Ovary (tissue), 10 donors: ENCODE data around the gene RPP38. TPM values are rescaled to one million over a fixed set of nuclear protein-coding genes. Genes with fewer than 3 reads are reported as not detected.

ENCODE experiments used
- DNase-seq, 5 donors: peaks; one replicate each; pipeline ENCODE4 v3.0.0-alpha.2; 2019 to 2020
- H3K27ac ChIP-seq, 2 donors: fragments of 200-600 bp; one replicate each; pipeline versions ENCODE4 v1.5.1 to v1.8.0; 2019 to 2022
- H3K27me3 ChIP-seq: fragments of 200-600 bp; one replicate; pipeline ENCODE4 v1.8.0; 2022
- H3K36me3 ChIP-seq: fragments of 200-600 bp; sonication (generic); one replicate; pipeline ENCODE4 v1.5.1; 2019
- H3K4me1 ChIP-seq: one replicate; pipeline ENCODE4 v1.8.1; 2013; ENCODE audit warnings: mild to moderate bottlenecking, moderate library complexity; ENCODE audit not compliant: insufficient read depth
- H3K4me3 ChIP-seq: fragments of 200-600 bp; sonication (generic); one replicate; pipeline ENCODE4 v1.5.1; 2017
- H3K9me3 ChIP-seq, 2 donors: fragments of 200-600 bp in 1 of 2; sonication (generic) in 1 of 2; one replicate each; pipeline versions ENCODE4 v1.5.1 to v1.8.1; 2013 to 2019; ENCODE audit warnings: mild to moderate bottlenecking in 1 of 2, moderate library complexity in 1 of 2
- CTCF ChIP-seq, 3 donors: fragments of 450-650 bp in 2 of 3; fragments of 200-600 bp in 1 of 3; IDR thresholded peaks; one replicate each; pipeline versions ENCODE4 v1.5.1 to v1.8.0; 2016 to 2022; ENCODE audit warnings: antibody characterized with exemption in 3 of 3, mild to moderate bottlenecking in 1 of 3
- EP300 ChIP-seq: sonication (generic); formaldehyde crosslinking; IDR thresholded peaks from one replicate; pipeline ENCODE4 v1.6.1; 2017; ENCODE audit warnings: antibody characterized with exemption
- POLR2A ChIP-seq: fragments of 450-650 bp; IDR thresholded peaks from one replicate; pipeline ENCODE4 v1.6.1; 2017; ENCODE audit warnings: antibody characterized with exemption, mild to moderate bottlenecking, moderate library complexity
- WGBS, 3 donors: extraction: QIAGEN DNeasy Blood & Tissue Kit in 1 of 3; methylation state at CpG; one replicate each; pipeline versions ENCODE4 v1.1.5 to v1.1.7; 2013 to 2017; 5-methylcytosine and 5-hydroxymethylcytosine counted together
- intact Hi-C, 4 donors: fragments of 100-400 bp; cut with DNase I; formaldehyde crosslinking; loops; one replicate each; pipeline versions ENCODE4 v1.11.0 to v1.15.1; 2022 to 2023
- long read RNA-seq, 3 donors: library from polyadenylated mRNA in 2 of 3; unstranded in 2 of 3; transcript quantifications; one replicate each; pipeline ENCODE4 v2.0.0 and lab custom pipeline, GENCODE V29; 2021 to 2026
- polyA plus RNA-seq, 2 donors: library from polyadenylated mRNA; stranded (reverse); fragments of 200-250 nt in 1 of 2; fragments of 350-450 nt in 1 of 2; fragmentation: Illumina TruSeq in 1 of 2; extraction: RNeasy Lipid Tissue Mini Kit (QIAGEN cat#74804) in 1 of 2; gene quantifications; one replicate each; pipeline ENCODE4 v1.2.3, GENCODE V29; 2013 to 2014
- total RNA-seq, 7 donors: library from RNA; depleted of rRNA in 2 of 7; stranded (reverse); fragments of >200 nt in 2 of 7; fragmentation: NEBNext Ultra II Directional in 3 of 7; extraction: Animal tissue kit (Norgen Biotek cat#: 25700) in 3 of 7; gene quantifications; one replicate each; pipeline versions ENCODE4 v1.1.0 to v1.2.4, GENCODE V29; 2016 to 2023
- donor health status: DM: no; HTN: no; CAD: no; lungs with moderate emphysema.
- donor health status: DM: no; HTN: no; CAD: no.
- donor health status: Bipolar disorder and iron deficiency.
- donor health status: DM: yes; HTN: yes; CAD: no.
- donor health status: DM: no; HTN: no; CAD: no.
- donor health status: DM: yes; HTN: yes; CAD: no.

The RPP38 gene
- 10 to 100 TPM in 5 of 7 donors, 1 to 10 TPM in 2; 9.1 to 19.2 (median 11.9) TPM for total RNA-seq
- polyA plus RNA-seq, result 10 to 100 TPM; 16.5 to 20.7 TPM
- long read RNA-seq, donor 1, transcript RPP38-201 (3 exons, 1,457 nt), result major isoform, 7 of 35 reads
- long read RNA-seq, donor 1, transcript RPP38-203 (2 exons, 1,030 nt), result minor isoform, 6 of 35 reads
- long read RNA-seq, donor 1, transcript RPP38-204 (3 exons, 1,296 nt), result minor isoform, 6 of 35 reads
- long read RNA-seq, donor 1, transcript RPP38-207 (2 exons, 1,537 nt), result minor isoform, 5 of 35 reads
- long read RNA-seq, donor 1, partial matches to known transcripts, result 0 of 35 reads
- long read RNA-seq, donor 1, other reads (novel, unspliced or antisense), result 11 of 35 reads
- long read RNA-seq, donor 2, partial matches to known transcripts, result 7 of 18 reads
- long read RNA-seq, donor 2, other reads (novel, unspliced or antisense), result 0 of 18 reads
- long read RNA-seq, donor 3, transcript RPP38-203 (2 exons, 1,030 nt), result major isoform, 10 of 37 reads
- long read RNA-seq, donor 3, transcript RPP38-204 (3 exons, 1,296 nt), result minor isoform, 5 of 37 reads
- long read RNA-seq, donor 3, transcript RPP38-201 (3 exons, 1,457 nt), result minor isoform, 9 of 37 reads
- long read RNA-seq, donor 3, partial matches to known transcripts, result 2 of 37 reads
- long read RNA-seq, donor 3, other reads (novel, unspliced or antisense), result 8 of 37 reads

DNA sequence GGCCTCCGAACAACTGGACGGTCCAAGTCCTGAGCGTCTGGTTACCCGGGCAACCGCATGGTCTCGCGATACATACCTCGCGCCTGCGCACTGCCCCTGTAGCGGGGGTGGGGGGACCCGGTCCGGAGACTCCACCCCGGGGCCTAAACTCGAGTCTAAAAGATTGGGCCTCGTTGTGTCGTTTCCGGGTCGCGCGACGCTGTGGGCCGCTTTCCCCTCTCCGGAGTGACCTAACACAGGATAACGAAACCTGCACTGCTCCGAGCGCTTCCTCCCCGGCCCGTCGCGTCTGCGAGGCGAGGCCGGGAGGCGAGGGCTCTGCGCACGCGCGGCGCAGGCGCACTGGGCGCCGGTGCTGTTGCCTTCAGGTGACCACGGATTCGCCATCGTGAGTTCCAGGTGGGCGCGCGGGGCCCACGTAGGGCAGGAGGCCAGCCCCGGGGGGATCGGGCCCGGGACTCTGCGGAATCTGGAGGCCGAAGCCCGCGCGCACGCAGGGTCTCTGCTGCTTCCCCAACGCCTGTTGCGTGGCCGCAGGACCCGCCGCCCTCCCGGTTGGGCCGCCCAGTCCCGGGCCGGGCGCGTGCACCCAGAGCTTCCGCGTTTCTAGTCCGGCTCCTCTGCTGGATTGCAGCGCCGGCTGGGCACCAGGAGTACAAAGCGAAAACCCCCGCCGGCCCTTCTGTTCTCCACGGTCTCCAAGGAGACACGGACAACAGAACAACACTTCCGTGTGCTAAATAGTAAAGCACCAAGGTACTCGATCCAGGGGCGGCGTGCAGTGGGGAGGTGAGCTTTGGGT lies at the start of gene RPP38:
RPP38 (plus strand) TSS at position 345 of the 802 bp plus-strand sequence. CDS start 5,960 bp downstream, outside the sequence.
- TF ChIP-seq EP300 (no peak), CTCF (IDR thresholded peaks at IDR 0.05) (no peak), POLR2A (peak; percentile 43)
- H3K4me3 ChIP-seq, result peak within 1 kb of the TSS; percentile 72
- peak; percentile 97 to 99 (median 99) for DNase-seq
- 0 to 1% (median 1%) methylated on average over 71 to 84 of the region's 84 CpGs for WGBS, 3 donors
- H3K4me1 ChIP-seq, result peaks cover 9% of the 10 kb centered on the region
- no peaks in the 10 kb centered on the region for H3K36me3 ChIP-seq
- intact Hi-C loops, result loop anchor here in 2 of 4 donors (10.0 kb wide), 3 partner anchors 68 to 262 kb away; partner anchors contain the start of genes CDNF (in 1 of the 2), DCLRE1C (in 1 of the 2), HSPA14 (in 1 of the 2) and MEIG1 (in 1 of the 2)
- H3K9me3 ChIP-seq, result no peaks in the 10 kb centered on the region
- peak within 1 kb of the TSS; percentile 88 to 94 for H3K27ac ChIP-seq
- no peaks in the 10 kb centered on the region for H3K27me3 ChIP-seq

DNA sequence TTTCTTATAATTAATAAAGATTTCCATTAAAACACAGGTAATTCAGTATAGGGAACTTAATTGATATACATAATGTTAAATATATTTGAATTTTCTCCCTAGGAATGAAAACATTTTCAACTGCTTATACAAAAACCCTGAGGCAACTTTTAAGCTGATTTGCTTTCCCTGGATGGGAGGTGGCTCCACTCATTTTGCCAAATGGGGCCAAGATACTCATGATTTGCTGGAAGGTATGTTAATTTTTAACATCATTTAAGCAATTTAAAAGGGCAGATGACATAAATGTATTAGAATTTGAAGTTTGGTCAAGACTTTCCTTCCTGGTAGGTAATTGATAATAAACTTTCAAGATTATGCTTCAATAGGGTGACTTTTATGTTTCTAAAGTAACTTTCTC lies 47.6 kb upstream of the RPP38 start:
- DNase-seq, result no peak
- no peak overlapping the region for H3K4me3 ChIP-seq
- H3K27ac ChIP-seq, result no peak overlapping the region
- intact Hi-C loops, result no loop called here
- no peaks in the 10 kb centered on the region for H3K9me3 ChIP-seq
- TF ChIP-seq POLR2A, result no peak
- TF ChIP-seq EP300, result no peak
- no peak for TF ChIP-seq CTCF (IDR thresholded peaks at IDR 0.05)
- no peaks in the 10 kb centered on the region for H3K27me3 ChIP-seq
- no peaks in the 10 kb centered on the region for H3K4me1 ChIP-seq
- H3K36me3 ChIP-seq, result no peaks in the 10 kb centered on the region

DNA sequence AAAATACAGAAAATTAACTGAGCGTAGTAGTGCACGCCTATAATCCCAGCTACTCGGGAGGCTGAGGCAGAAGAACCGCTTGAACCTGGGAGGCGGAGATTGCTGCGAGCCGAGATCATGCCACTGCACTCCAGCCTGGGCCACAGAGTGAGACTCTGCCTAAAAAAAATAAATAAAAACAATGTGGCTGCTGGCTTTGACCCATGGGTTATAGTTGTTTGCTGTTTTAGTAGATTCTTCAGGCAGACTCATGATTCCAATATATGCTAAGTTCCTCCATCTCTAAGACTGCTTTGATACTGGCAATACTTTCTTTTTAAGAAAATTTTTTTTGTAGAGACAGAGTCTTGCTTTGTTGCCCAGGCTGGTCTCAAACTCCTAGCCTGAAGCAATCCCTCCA lies 45.0 kb upstream of the RPP38 start:
- Histone ChIP-seq H3K4me3 (no peak overlapping the region), H3K27me3 (no peaks in the 10 kb centered on the region), H3K4me1 (no peaks in the 10 kb centered on the region), H3K9me3 (no peaks in the 10 kb centered on the region), H3K27ac (no peak overlapping the region), H3K36me3 (no peaks in the 10 kb centered on the region)
- WGBS, 3 donors, result 71 to 84% (median 79%) methylated on average over 7 of the region's 7 CpGs
- DNase-seq, result no peak
- TF ChIP-seq CTCF (IDR thresholded peaks at IDR 0.05) (no peak), EP300 (no peak), POLR2A (no peak)
- intact Hi-C loops, result no loop called here

GRCh38 chr10:15053061-15053460 lies 44.1 kb upstream of the RPP38 start:
- no peaks in the 10 kb centered on the region for H3K4me1 ChIP-seq
- no peaks in the 10 kb centered on the region for H3K36me3 ChIP-seq
- 86 to 90% (median 88%) methylated on average over 3 of the region's 3 CpGs for WGBS, 3 donors
- H3K9me3 ChIP-seq, result no peaks in the 10 kb centered on the region
- DNase-seq, result no peak
- intact Hi-C loops, result no loop called here
- no peak overlapping the region for H3K4me3 ChIP-seq
- no peak overlapping the region for H3K27ac ChIP-seq
- TF ChIP-seq POLR2A (no peak), EP300 (no peak), CTCF (IDR thresholded peaks at IDR 0.05) (no peak)
- H3K27me3 ChIP-seq, result no peaks in the 10 kb centered on the region
